ENCODE data around the gene C19orf44.

GRCh38 chr19:16446724-16447368, 49.3 kb upstream of the C19orf44 start:
- no peak for TF ChIP-seq CTCF (IDR thresholded peaks at IDR 0.05)
- TF ChIP-seq POLR2A (IDR thresholded peaks at IDR 0.05) = no peak

All from body of pancreas (tissue), 4 donors.